SK-N-MC (cell line): ENCODE results near the gene ZNF330.

ENCODE experiments used
- DNase-seq: peaks from one replicate; pipeline ENCODE4 v3.0.0-alpha.2; 2011; ENCODE audit warnings: low read depth, low spot score
- H3K27ac ChIP-seq: fragments of 200-600 bp; sonication (generic); 2 replicates; pipeline ENCODE4 v1.5.1; 2016; ENCODE audit warnings: mixed run types
- H3K36me3 ChIP-seq: fragments of 200-600 bp; sonication (generic); 2 replicates; pipeline ENCODE4 v1.6.1; 2017; ENCODE audit warnings: antibody characterized with exemption, low read length, mixed read lengths; ENCODE audit not compliant: insufficient read depth
- H3K4me3 ChIP-seq: fragments of 200-600 bp; sonication (generic); 2 replicates; pipeline ENCODE4 v1.5.1; 2016
- H3K9ac ChIP-seq: fragments of 200-600 bp; sonication (generic); 2 replicates; pipeline ENCODE4 v1.8.0; 2017; ENCODE audit warnings: mixed run types, mixed read lengths; ENCODE audit not compliant: insufficient read length
- H3K9me3 ChIP-seq: fragments of 200-600 bp; sonication (generic); 2 replicates; pipeline ENCODE4 v1.6.1; 2017; ENCODE audit warnings: low read depth, mild to moderate bottlenecking, antibody characterized with exemption, low read length, moderate library complexity, mixed read lengths
- EZH2 ChIP-seq: fragments of 200-600 bp; sonication (generic); IDR thresholded peaks from one replicate; pipeline ENCODE4 v1.6.1; 2017; ENCODE audit warnings: antibody characterized with exemption
- FOXP2 ChIP-seq: optimal IDR thresholded peaks from 2 replicates; pipeline ENCODE3; 2011; ENCODE audit warnings: mild to moderate bottlenecking, moderate library complexity; ENCODE audit not compliant: insufficient read depth; ENCODE audit errors: extremely low read length, control extremely low read depth
- POLR2AphosphoS5 ChIP-seq: IDR thresholded peaks from 2 replicates; pipeline ENCODE4 v1.6.1; 2012; ENCODE audit warnings: mild to moderate bottlenecking, low read depth, low read length, borderline replicate concordance

ZNF330 gene

DNA sequence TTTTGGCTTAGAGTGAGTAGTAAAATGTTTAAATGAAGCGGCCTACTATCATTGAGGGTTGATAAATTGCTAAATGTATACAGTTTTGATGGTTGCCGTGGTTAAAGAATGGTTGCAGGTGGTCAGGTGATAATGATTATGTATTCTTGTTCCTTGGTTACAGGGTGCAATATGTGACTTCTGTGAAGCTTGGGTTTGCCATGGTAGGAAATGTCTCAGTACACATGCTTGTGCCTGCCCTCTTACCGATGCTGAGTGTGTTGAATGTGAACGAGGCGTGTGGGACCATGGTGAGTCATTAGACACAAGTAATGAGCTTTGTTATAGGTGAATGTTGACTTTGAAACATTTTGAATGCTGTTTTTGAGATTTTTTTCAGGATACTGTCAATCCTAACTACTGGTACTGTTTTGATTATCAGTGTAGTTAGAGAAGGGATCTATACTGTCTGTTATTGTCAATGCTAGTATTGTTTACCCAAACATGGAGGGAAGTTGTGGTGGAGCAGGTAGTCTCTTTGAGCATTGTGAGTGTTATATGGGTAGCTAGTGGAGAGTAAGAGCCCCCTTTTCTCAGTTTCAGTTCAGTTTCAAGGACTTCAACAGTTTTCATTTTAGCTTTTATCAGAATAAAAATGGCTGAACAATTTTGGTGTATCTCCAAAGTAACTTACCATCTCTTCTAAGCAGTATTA lies 8.9 kb downstream of the ZNF330 start:
- H3K27ac ChIP-seq, result no peak overlapping the region
- no peak overlapping the region for H3K4me3 ChIP-seq
- TF ChIP-seq POLR2AphosphoS5, result no peak
- TF ChIP-seq EZH2, result no peak
- TF ChIP-seq FOXP2, result no peak
- DNase-seq, result no peak
- H3K9ac ChIP-seq, result no peak overlapping the region
- peaks cover 91% of the 10 kb centered on the region for H3K36me3 ChIP-seq
- no peaks in the 10 kb centered on the region for H3K9me3 ChIP-seq

DNA sequence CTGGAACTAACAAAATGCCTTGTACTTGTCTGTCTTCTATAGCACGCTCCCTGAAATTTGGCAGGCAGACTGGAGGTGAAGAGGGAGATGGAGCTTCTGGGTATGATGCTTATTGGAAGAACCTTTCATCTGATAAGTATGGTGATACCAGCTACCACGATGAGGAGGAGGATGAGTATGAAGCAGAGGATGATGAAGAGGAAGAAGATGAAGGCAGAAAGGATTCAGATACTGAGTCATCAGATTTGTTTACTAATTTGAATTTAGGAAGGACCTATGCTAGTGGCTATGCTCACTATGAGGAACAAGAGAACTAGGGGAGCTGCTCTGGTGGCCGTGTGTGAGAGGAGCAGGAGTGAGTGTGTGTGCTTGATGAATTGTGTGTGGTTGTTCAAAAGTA lies 13.0 kb downstream of the ZNF330 start:
- no peak for TF ChIP-seq FOXP2
- no peak for TF ChIP-seq POLR2AphosphoS5
- no peak for TF ChIP-seq EZH2
- peaks cover 65% of the 10 kb centered on the region for H3K36me3 ChIP-seq
- no peaks in the 10 kb centered on the region for H3K9me3 ChIP-seq
- no peak for DNase-seq
- no peak overlapping the region for H3K27ac ChIP-seq
- H3K4me3 ChIP-seq, result no peak overlapping the region
- H3K9ac ChIP-seq, result no peak overlapping the region

DNA sequence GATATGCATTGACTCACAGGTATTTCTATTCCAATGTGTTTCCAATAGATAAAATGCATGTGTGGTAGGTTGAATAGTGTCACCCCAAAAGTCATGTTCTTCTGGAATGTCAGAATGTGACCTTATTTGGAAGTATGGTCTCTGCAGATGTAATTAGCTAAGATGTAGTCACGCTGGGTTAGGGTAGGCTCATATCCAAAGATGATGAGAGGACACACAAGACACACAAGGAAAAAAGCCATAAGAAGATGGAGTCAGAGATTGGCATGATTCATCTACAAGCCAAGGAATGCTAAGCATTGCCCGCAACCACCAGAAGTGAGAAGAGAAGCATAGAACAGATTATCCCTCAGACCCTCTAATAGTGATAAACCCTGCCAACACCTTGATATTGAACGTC lies 17.5 kb downstream of the ZNF330 start:
- TF ChIP-seq FOXP2, result no peak
- TF ChIP-seq EZH2, result no peak
- no peak for TF ChIP-seq POLR2AphosphoS5
- no peak overlapping the region for H3K4me3 ChIP-seq
- no peak overlapping the region for H3K27ac ChIP-seq
- H3K9me3 ChIP-seq, result no peaks in the 10 kb centered on the region
- no peak for DNase-seq
- H3K36me3 ChIP-seq, result peaks cover 26% of the 10 kb centered on the region
- no peak overlapping the region for H3K9ac ChIP-seq

DNA sequence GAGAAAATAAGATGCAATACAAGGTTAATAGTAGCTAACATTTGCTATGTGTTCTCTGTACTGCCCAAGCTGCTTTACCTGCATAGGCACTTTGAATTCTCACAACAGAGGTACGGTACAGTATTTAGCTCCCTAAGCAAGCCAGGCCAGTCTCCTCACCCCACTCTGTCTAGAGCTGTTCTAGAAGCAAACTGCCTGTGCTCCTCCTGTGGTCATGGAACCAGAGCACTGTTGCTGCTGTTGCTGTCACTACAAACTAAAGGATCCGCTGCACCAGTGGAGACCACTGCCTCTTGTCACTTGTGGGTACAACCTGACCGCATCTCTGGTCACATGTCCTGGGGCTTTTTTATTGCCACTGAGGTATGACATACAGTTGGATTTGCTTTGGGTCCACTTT lies 19.6 kb downstream of the ZNF330 start:
- TF ChIP-seq POLR2AphosphoS5, result no peak
- no peak for TF ChIP-seq EZH2
- TF ChIP-seq FOXP2, result no peak
- Histone ChIP-seq H3K9ac (no peak overlapping the region), H3K27ac (no peak overlapping the region), H3K4me3 (no peak overlapping the region), H3K36me3 (peaks cover 5% of the 10 kb centered on the region; the same call in 1 of the 2 replicates), H3K9me3 (no peaks in the 10 kb centered on the region)
- DNase-seq, result no peak

DNA sequence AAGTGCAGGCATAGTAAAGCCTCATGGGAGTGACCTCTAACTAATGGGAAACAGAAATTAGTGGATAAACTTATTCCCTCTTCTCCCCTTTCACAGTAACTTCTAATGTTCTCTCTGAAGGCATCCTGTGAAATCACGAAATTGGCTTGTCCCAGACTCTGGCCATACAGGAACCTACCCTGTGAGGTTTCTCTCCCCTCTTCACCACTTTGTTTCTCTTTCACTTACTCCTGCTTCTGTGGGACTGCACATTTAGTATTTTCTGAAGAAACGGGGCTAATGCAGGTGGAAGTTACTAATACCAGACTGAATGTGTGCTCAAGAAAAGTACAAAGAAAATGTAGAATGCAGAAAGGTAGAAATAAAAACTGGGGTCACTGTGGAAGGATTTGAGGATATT lies 20.0 kb downstream of the ZNF330 start:
- TF ChIP-seq POLR2AphosphoS5 (no peak), EZH2 (no peak), FOXP2 (no peak)
- Histone ChIP-seq H3K9ac (no peak overlapping the region), H3K36me3 (peaks cover 2% of the 10 kb centered on the region; the same call in 1 of the 2 replicates)

DNA sequence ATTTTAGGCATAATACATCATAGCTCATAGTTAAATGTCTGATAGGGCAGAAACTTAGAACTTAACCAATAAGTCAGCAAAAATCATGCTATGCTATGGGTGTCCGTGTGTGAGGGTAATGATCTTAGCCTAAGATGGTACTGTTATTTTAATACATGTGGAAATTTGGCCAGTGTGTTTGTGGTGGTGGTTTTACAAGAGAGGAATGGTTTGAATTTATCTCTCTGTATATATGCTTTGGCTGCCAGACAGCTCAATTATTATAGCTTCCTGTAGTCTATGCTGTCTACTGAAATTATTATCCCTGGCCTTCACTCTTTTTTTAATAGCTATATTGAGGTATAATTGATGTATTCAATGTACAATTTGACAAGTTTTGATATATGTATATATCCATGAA lies 21.3 kb downstream of the ZNF330 start:
- no peak overlapping the region for H3K9ac ChIP-seq
- H3K9me3 ChIP-seq, result no peaks in the 10 kb centered on the region
- no peak overlapping the region for H3K27ac ChIP-seq
- no peak for TF ChIP-seq EZH2
- no peak for TF ChIP-seq POLR2AphosphoS5
- TF ChIP-seq FOXP2, result no peak
- no peaks in the 10 kb centered on the region for H3K36me3 ChIP-seq
- DNase-seq, result no peak
- no peak overlapping the region for H3K4me3 ChIP-seq

More for the DNA sequence above, 20.0 kb downstream of the ZNF330 start:
- no peaks in the 10 kb centered on the region for H3K9me3 ChIP-seq
- no peak overlapping the region for H3K4me3 ChIP-seq
- H3K27ac ChIP-seq, result no peak overlapping the region
- no peak for DNase-seq

DNA sequence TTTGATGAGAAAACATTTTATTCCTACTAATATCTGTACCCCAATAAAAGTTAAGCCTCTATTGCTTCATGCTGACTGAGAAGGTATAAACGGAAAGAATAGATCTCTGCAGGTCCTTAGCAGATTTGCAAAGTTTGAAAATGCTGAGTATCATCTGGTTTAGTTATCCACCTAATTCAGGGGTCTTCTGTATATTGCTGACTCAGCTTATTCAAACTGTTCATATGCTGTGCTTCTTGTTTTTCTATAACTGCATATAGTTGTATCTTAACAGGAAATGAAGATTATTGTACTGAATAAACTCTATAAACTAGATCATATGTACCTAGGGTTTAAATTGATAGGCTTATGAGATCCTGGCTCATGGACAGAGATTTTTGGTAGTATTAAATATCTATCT lies 23.7 kb downstream of the ZNF330 start:
- TF ChIP-seq EZH2, result no peak
- no peak for TF ChIP-seq FOXP2
- TF ChIP-seq POLR2AphosphoS5, result no peak
- Histone ChIP-seq H3K4me3 (no peak overlapping the region), H3K9ac (no peak overlapping the region), H3K27ac (no peak overlapping the region), H3K9me3 (no peaks in the 10 kb centered on the region), H3K36me3 (no peaks in the 10 kb centered on the region)
- no peak for DNase-seq

DNA sequence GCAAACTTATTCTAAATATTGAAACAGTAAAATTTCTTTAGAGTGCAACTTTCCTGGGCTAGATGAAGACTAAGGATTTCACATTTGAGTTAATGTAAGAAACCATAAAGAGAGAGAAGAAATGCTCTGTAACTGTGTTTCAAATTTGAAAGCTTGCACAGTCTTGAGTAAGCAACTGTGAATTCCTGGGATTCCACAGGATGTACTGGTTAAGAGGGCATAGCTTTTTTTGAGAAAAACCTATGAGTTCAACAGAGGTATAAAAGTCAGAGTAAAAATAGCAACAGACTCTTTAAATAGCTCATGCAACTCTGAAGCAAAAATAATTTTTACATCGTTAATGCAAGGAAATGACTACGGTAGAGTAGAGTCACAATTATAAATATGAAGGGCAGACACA lies 25.5 kb downstream of the ZNF330 start:
- Histone ChIP-seq H3K9me3 (no peaks in the 10 kb centered on the region), H3K27ac (peak overlapping the region; percentile 74), H3K4me3 (peak overlapping the region; percentile 6; the same call in 1 of the 2 replicates), H3K36me3 (no peaks in the 10 kb centered on the region), H3K9ac (no peak overlapping the region)
- DNase-seq, result no peak
- TF ChIP-seq EZH2 (no peak), POLR2AphosphoS5 (no peak), FOXP2 (no peak)

DNA sequence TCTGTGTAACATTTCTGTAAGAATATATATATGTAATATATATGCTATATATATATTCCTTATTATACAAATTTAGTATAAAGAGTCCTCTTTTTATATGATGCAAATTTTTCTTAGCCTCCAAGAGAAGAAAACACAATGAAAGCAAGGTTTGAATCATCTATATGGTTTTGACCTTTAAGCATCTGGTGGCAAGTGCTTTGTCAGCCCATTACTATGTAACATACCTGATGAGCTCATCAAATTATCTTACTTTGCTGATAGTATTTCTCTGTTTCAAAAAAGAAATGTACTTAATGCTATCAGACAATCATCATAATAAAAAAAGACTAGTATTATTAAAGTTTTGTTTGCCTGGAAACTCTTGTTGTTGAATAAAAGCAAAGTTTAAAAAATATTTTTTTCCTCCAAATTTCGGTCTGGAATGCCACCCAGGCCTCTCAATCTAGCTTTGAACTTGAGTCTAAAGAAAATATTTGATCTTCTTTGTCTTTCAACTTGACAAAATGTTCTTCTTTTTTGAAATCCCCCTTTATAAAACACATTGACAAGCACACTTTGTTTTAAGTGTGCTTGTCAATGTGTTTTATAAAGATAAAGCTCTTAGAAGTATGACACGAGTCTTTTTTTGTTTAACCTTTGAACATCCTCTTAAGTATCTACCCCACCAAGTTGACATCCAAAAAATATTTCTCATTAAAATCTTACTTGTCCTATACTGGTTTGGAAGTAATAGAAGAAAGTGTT lies 26.2 kb downstream of the ZNF330 start:
- Histone ChIP-seq H3K36me3 (no peaks in the 10 kb centered on the region), H3K9me3 (no peaks in the 10 kb centered on the region), H3K4me3 (no peak overlapping the region), H3K9ac (no peak overlapping the region), H3K27ac (no peak overlapping the region)
- DNase-seq, result no peak
- no peak for TF ChIP-seq EZH2
- no peak for TF ChIP-seq FOXP2
- no peak for TF ChIP-seq POLR2AphosphoS5
